Muscle layer of duodenum (tissue), 2 donors: Measurements from ENCODE around the gene CASP9.

Source experiments
- H3K27ac ChIP-seq: one replicate; pipeline ENCODE4 v1.7.0; 2013; ENCODE audit warnings: mild to moderate bottlenecking, low read length
- H3K27me3 ChIP-seq: one replicate; pipeline ENCODE4 v1.7.0; 2013; ENCODE audit warnings: low read depth, mild to moderate bottlenecking, control low read depth, low read length
- H3K36me3 ChIP-seq, 2 donors: one replicate each; pipeline ENCODE4 v1.7.0; 2013; ENCODE audit warnings: low read length in 2 of 2, control low read depth in 1 of 2, mild to moderate bottlenecking in 1 of 2; ENCODE audit not compliant: insufficient read depth in 2 of 2, control insufficient read depth in 1 of 2
- H3K4me1 ChIP-seq, 2 donors: one replicate each; pipeline ENCODE4 v1.7.0; 2013; ENCODE audit warnings: low read length in 2 of 2, mild to moderate bottlenecking in 2 of 2, control low read depth in 1 of 2, moderate library complexity in 1 of 2; ENCODE audit not compliant: insufficient read depth in 2 of 2, control insufficient read depth in 1 of 2
- H3K4me3 ChIP-seq, 2 donors: one replicate each; pipeline ENCODE4 v1.7.0; 2013; ENCODE audit warnings: low read length in 2 of 2, low read depth in 1 of 2, mild to moderate bottlenecking in 1 of 2
- H3K9me3 ChIP-seq, 2 donors: one replicate each; pipeline ENCODE4 v1.7.0; 2013; ENCODE audit warnings: low read length in 2 of 2, control low read depth in 1 of 2, mild to moderate bottlenecking in 1 of 2; ENCODE audit not compliant: control insufficient read depth in 1 of 2
- donor health status: healthy.

Gene CASP9

DNA sequence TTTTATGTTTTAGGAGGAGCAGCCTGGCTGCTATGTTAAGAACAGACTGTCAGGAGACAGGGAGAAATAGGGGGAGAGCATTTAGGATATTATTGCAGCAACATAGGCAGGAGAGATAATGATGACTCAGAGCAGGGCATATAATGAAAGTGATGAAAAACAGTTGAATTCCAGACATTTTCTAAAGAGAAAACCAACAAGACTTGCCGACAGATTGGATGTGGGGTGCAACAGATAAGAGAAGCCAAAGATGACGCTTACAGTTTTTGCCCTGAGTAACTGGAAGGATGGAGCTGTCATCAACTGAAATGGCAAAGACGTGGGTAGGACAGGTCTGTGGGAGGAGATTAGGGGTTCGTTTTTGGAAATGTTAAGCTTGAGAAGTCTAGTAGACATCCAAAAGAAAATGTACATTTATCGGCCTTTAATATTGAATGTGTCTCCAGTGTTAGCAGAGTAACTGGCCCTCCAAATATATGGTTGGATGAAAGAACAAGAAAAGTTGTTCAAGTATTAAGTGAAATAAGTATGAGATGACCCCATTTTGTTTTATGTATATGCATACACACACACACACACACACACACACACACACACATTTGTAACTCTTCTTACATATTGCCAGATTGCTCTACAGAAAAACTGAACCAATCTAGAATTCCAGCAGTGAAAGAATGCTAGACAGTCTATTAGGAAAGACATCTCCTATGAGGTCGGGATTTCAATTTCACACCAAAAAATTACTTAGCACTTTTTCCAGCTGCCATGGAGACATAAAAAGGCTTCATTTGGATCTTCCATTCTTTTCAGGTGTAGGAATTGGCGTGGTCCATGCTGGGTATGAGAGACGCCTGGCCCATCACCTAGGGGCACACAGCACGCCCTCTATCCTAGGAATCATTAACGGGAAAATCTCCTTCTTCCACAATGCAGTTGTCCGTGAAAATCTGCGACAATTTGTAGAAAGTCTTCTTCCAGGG, 19.9 kb upstream of the CASP9 start:
- H3K9me3 ChIP-seq = no peaks in the 10 kb centered on the region
- no peaks in the 10 kb centered on the region for H3K27me3 ChIP-seq
- H3K4me1 ChIP-seq = no peaks in the 10 kb centered on the region
- H3K4me3 ChIP-seq = no peak overlapping the region
- peaks cover 53 to 71% of the 10 kb centered on the region in 2 donors for H3K36me3 ChIP-seq
- H3K27ac ChIP-seq = no peak overlapping the region

GRCh38 chr1:15543251-15543588, 19.2 kb upstream of the CASP9 start:
- H3K27ac ChIP-seq = no peak overlapping the region
- peaks cover 55 to 70% of the 10 kb centered on the region in 2 donors for H3K36me3 ChIP-seq
- H3K9me3 ChIP-seq = no peaks in the 10 kb centered on the region
- H3K4me3 ChIP-seq = no peak overlapping the region
- no peaks in the 10 kb centered on the region for H3K27me3 ChIP-seq
- no peaks in the 10 kb centered on the region for H3K4me1 ChIP-seq

DNA sequence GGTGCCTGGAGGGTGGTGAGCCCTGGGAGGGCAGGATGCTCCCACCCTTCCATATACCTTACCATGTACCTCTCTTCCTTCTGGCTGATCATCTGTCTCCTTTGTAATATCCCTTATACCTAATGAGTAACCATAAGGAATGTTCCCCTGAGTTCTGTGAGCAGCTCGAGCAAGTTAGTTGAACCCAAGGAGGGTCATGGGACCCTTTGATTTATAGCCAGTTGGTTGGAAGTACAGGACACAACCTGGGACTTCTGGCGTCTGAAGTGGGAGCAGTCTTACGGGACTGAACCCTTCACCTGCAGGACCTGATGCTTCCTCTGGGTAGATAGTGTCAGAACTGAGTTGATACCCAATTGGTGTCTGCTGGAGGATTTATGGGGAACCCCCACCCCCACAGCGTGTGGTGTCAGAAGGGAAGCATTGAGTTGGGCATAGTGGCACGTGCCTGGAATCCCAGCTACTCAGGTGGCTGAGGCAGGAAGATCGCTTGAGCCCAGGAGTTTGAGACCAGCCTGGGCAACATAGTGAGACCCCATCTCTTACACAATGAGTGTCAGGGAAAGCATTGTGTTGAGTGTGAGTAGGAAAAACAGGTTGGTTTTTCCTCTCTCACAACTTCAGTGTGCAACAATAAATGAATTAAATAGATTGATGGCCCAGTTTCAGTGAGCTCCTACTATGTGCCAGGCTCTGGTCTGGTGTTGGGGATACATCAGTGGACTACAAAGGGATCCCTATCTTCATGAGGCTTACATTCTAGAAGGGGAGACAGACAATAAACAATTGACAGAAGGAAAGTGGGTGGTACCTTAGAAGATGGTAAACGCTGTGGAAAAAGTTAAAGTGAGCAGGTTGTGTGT, 18.6 kb upstream of the CASP9 start:
- Histone ChIP-seq H3K9me3 (no peaks in the 10 kb centered on the region), H3K4me1 (no peaks in the 10 kb centered on the region), H3K27ac (no peak overlapping the region), H3K4me3 (no peak overlapping the region), H3K36me3 (peaks cover 52 to 68% of the 10 kb centered on the region in 2 donors), H3K27me3 (no peaks in the 10 kb centered on the region)

- Histone ChIP-seq H3K4me1 (no peaks in the 10 kb centered on the region), H3K36me3 (peaks cover 57 to 69% of the 10 kb centered on the region in 2 donors)
These were observed 17.3 kb upstream of the CASP9 start for GRCh38 chr1:15541231-15541792.

DNA sequence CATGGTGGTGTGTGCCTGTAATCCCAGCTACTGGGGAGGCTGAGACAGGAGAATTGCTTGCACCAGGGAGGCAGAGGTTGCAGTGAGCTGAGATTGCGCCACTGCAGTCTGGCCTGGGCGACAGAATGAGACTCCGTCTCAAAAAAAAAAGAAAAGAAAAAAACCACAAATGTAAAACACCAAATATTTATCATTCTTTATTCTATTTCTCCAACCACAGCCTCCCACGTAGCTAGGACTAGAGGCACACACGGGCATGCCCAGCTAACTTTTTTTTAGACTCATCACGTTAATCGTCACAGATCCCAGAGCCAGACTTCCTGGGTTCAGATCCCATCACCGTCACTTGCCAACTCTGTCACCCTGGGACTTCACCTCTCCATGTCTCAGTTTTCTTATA, 16.2 kb upstream of the CASP9 start:
- Histone ChIP-seq H3K4me3 (no peak overlapping the region), H3K27me3 (no peaks in the 10 kb centered on the region), H3K27ac (no peak overlapping the region), H3K36me3 (peaks cover 52 to 67% of the 10 kb centered on the region in 2 donors), H3K4me1 (no peaks in the 10 kb centered on the region), H3K9me3 (no peaks in the 10 kb centered on the region)

More at GRCh38 chr1:15541231-15541792, 17.3 kb upstream of the CASP9 start:
- H3K9me3 ChIP-seq = no peaks in the 10 kb centered on the region
- no peak overlapping the region for H3K4me3 ChIP-seq
- H3K27me3 ChIP-seq = no peaks in the 10 kb centered on the region
- H3K27ac ChIP-seq = no peak overlapping the region

DNA sequence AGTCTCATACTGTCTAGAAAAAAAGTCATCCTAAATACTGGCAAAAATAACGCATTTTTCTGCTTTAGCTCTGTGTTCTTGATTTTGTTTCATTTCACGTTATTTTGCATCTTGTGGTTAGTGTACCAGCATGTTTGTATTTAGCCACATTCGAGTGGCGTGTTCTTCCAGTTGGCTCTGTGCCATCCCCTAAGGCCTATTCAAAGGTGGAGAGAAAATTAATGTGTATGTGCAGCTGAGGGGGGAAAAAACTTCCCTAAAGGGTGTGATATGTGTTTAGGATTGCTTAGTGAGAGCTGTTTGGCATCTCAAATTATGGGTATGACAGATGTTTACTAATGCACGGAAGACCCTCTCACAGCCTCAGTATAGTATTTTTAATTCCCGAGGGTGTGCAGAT, 14.8 kb upstream of the CASP9 start:
- Histone ChIP-seq H3K9me3 (no peaks in the 10 kb centered on the region), H3K4me1 (no peaks in the 10 kb centered on the region), H3K36me3 (peaks cover 43 to 69% of the 10 kb centered on the region in 2 donors), H3K27me3 (no peaks in the 10 kb centered on the region), H3K4me3 (no peak overlapping the region), H3K27ac (no peak overlapping the region)

- Histone ChIP-seq H3K27me3 (no peaks in the 10 kb centered on the region), H3K4me3 (no peak overlapping the region), H3K27ac (no peak overlapping the region), H3K9me3 (no peaks in the 10 kb centered on the region), H3K36me3 (peaks cover 9 to 31% of the 10 kb centered on the region in 2 donors), H3K4me1 (peaks cover 0 to 11% of the 10 kb centered on the region in 2 donors)
These were observed 7.7 kb upstream of the CASP9 start for GRCh38 chr1:15531682-15532081.

DNA sequence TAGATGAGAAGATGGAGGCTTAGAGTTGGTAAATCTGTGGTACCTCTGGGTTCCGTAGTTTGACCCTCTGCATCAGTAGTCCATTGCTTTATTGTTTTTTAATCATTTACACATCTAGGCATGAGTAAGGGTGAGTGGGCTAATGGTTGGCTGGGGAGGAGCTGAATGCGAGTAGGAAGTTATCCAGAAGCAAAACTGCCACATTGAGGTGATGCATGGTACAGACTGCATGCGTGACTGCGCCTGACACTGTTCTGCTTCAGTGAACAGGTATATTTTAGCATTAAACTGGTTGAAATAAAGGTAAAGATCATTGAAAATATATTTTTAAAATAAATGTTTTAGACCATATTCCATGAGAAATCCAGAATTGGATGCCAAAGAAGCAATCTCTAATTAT, 7.0 kb upstream of the CASP9 start:
- no peaks in the 10 kb centered on the region for H3K9me3 ChIP-seq
- peaks cover under 1 to 14% of the 10 kb centered on the region in 2 donors for H3K4me1 ChIP-seq
- peaks cover 9 to 24% of the 10 kb centered on the region in 2 donors for H3K36me3 ChIP-seq
- H3K4me3 ChIP-seq = no peak overlapping the region
- no peaks in the 10 kb centered on the region for H3K27me3 ChIP-seq
- no peak overlapping the region for H3K27ac ChIP-seq

DNA sequence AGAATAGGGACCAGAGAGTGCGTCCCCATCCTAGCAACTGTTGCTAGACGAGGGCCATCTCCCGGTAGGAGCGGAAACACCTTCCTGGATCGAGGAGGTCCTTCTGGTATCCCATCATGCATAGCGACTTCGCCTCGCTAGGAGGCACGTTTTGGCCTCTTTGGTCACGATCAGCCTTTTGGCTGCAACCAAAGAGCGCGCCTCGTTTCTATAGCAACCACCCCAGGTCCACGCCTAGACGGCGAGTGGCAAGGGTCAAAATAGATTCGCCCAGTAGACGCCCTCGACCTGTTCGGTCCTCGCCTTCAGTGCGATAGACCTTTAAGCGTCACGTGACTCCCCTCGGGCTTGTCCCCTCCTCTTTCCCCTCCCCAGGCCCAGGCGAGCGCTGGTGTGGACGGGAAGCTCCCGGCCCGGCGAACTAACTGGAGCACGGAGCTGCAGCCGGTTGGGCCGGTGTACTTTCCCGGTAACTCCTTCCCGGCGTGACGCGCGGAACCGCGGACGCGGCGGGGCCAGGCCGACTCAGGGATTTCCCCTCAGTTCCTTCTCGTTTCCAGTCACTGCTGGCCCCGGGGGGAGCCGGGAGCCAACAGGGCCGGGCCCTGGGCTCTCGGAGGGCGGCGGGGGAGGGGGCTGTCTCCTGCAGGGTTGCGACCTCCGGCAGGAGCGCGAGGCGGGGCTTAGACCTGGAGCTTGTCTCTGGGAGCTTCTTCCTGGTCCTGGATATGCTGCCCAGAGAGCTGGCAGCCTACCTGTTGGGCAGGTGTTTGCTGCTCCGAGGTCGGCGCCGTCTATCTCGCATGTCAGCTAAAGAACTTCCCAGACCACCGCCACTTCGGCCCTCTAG, 2.7 kb upstream of the CASP9 start, which contains the start of gene DNAJC16:
TSS of gene DNAJC16 (plus strand) at position 359 of the 850 bp plus-strand sequence. CDS start 2,258 bp downstream, outside the sequence.
- peak within 1 kb of the TSS; percentile 96 for H3K27ac ChIP-seq
- peaks cover 7 to 29% of the 10 kb centered on the region in 2 donors for H3K4me1 ChIP-seq
- H3K36me3 ChIP-seq = peaks cover 4 to 7% of the 10 kb centered on the region in 2 donors

GRCh38 chr1:15526021-15526489, 2.0 kb upstream of the CASP9 start:
- H3K4me1 ChIP-seq = peaks cover 7 to 29% of the 10 kb centered on the region in 2 donors
- H3K9me3 ChIP-seq = no peaks in the 10 kb centered on the region
- H3K4me3 ChIP-seq = peak overlapping the region; percentile 60 to 91
- H3K36me3 ChIP-seq = peaks cover 4 to 6% of the 10 kb centered on the region in 2 donors
- no peaks in the 10 kb centered on the region for H3K27me3 ChIP-seq
- peak overlapping the region; percentile 96 for H3K27ac ChIP-seq

More for the DNA sequence above, 2.7 kb upstream of the CASP9 start, which contains the start of gene DNAJC16:
- no peaks in the 10 kb centered on the region for H3K27me3 ChIP-seq
- H3K9me3 ChIP-seq = no peaks in the 10 kb centered on the region
- peak within 1 kb of the TSS; percentile 60 to 91 for H3K4me3 ChIP-seq
